ENCODE measurements around the gene LAMC1. TPM values are rescaled to one million over a fixed set of nuclear protein-coding genes. Genes with fewer than 3 reads are reported as not detected.

Gene LAMC1
- polyA plus RNA-seq, 1 of the 3 experiments (the other 2 are of a cell fraction): 101 TPM

GRCh38 chr1:183096351-183096750, 73.1 kb downstream of the LAMC1 start:
- Histone ChIP-seq H3K4me3 (ENCODE audit: low read depth in 2 of 2, low read length in 1 of 2) (no peak overlapping the region), H2AFZ (ENCODE audit: low read depth) (no peak overlapping the region), H3K79me2 (ENCODE audit: insufficient read depth) (peaks cover 97% of the 10 kb centered on the region), H3K4me2 (no peak overlapping the region), H3K9me2 (no peaks in the 10 kb centered on the region), H3K4me1 (ENCODE audit: control insufficient read depth in 1 of 2, insufficient read depth in 2 of 2, low read depth in 1 of 2, low read length in 1 of 2) (peaks cover 8 to 19% of the 10 kb centered on the region in 2 experiments; a peak in 3 of 4 replicates), H4K20me1 (ENCODE audit: insufficient read depth) (peaks cover 60% of the 10 kb centered on the region), H3K9me3 (no peaks in the 10 kb centered on the region), H3K27me3 (ENCODE audit: insufficient read depth) (no peaks in the 10 kb centered on the region), H3K27ac (ENCODE audit: low read depth in 2 of 2, low read length in 1 of 2) (no peak overlapping the region), H3K9ac (no peak overlapping the region), H3K36me3 (replicated peaks in 1 of 2; ENCODE audit: control insufficient read depth in 1 of 2, insufficient read depth in 2 of 2, low read length in 1 of 2) (no peaks in the 10 kb centered on the region), H3F3A (replicated peaks; ENCODE audit: insufficient read depth) (no peaks in the 10 kb centered on the region)
- DNase-seq: no peak
- POLR2A ChIA-PET: no interaction called here
- 100% methylated on average over 2 of the region's 2 CpGs for WGBS (ENCODE audit: low lambda C conversion rate)
- CTCF ChIA-PET: no interaction called here
- TF ChIP-seq PBX3 (IDR thresholded peaks at IDR 0.05) (no peak), SIN3A (IDR thresholded peaks at IDR 0.05; ENCODE audit: borderline replicate concordance, low read depth, low read length) (no peak), SMC3 (IDR thresholded peaks at IDR 0.05; ENCODE audit: low read depth, low read length) (no peak), TCF12 (IDR thresholded peaks at IDR 0.05) (no peak), MEF2A (IDR thresholded peaks at IDR 0.05; ENCODE audit: borderline replicate concordance, low read depth) (no peak), POLR2AphosphoS5 (IDR thresholded peaks at IDR 0.05; ENCODE audit: low read depth, low read length) (no peak), JUND (IDR thresholded peaks at IDR 0.05) (no peak), NFIC (IDR thresholded peaks at IDR 0.05; ENCODE audit: borderline replicate concordance) (no peak), EP300 (IDR thresholded peaks at IDR 0.05; ENCODE audit: borderline replicate concordance in 1 of 2, low read depth in 1 of 2, low read length in 1 of 2) (no peak), CHD2 (IDR thresholded peaks at IDR 0.05; ENCODE audit: low read length, partially characterized antibody) (no peak), GABPA (IDR thresholded peaks at IDR 0.05; ENCODE audit: low read depth) (no peak), EZH2phosphoT487 (IDR thresholded peaks at IDR 0.05; ENCODE audit: borderline replicate concordance, low read depth) (no peak), GATA2 (CRISPR knock-in tag; IDR thresholded peaks at IDR 0.05) (no peak), MXI1 (IDR thresholded peaks at IDR 0.05; ENCODE audit: low read depth, low read length) (no peak), YY1 (IDR thresholded peaks at IDR 0.05; ENCODE audit: low read depth) (no peak)
- TF ChIP-seq, protein P1, sequence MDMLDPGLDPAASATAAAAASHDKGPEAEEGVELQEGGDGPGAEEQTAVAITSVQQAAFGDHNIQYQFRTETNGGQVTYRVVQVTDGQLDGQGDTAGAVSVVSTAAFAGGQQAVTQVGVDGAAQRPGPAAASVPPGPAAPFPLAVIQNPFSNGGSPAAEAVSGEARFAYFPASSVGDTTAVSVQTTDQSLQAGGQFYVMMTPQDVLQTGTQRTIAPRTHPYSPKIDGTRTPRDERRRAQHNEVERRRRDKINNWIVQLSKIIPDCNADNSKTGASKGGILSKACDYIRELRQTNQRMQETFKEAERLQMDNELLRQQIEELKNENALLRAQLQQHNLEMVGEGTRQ (IDR thresholded peaks at IDR 0.05; ENCODE audit: borderline replicate concordance, low read depth, low read length): no peak
- TF ChIP-seq, protein P2, sequence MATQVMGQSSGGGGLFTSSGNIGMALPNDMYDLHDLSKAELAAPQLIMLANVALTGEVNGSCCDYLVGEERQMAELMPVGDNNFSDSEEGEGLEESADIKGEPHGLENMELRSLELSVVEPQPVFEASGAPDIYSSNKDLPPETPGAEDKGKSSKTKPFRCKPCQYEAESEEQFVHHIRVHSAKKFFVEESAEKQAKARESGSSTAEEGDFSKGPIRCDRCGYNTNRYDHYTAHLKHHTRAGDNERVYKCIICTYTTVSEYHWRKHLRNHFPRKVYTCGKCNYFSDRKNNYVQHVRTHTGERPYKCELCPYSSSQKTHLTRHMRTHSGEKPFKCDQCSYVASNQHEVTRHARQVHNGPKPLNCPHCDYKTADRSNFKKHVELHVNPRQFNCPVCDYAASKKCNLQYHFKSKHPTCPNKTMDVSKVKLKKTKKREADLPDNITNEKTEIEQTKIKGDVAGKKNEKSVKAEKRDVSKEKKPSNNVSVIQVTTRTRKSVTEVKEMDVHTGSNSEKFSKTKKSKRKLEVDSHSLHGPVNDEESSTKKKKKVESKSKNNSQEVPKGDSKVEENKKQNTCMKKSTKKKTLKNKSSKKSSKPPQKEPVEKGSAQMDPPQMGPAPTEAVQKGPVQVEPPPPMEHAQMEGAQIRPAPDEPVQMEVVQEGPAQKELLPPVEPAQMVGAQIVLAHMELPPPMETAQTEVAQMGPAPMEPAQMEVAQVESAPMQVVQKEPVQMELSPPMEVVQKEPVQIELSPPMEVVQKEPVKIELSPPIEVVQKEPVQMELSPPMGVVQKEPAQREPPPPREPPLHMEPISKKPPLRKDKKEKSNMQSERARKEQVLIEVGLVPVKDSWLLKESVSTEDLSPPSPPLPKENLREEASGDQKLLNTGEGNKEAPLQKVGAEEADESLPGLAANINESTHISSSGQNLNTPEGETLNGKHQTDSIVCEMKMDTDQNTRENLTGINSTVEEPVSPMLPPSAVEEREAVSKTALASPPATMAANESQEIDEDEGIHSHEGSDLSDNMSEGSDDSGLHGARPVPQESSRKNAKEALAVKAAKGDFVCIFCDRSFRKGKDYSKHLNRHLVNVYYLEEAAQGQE (IDR thresholded peaks at IDR 0.05; ENCODE audit: low read depth, low read length): no peak

All from SK-N-SH (cell line).